ENCODE measurements around the gene GALNT2.

GALNT2 gene

DNA sequence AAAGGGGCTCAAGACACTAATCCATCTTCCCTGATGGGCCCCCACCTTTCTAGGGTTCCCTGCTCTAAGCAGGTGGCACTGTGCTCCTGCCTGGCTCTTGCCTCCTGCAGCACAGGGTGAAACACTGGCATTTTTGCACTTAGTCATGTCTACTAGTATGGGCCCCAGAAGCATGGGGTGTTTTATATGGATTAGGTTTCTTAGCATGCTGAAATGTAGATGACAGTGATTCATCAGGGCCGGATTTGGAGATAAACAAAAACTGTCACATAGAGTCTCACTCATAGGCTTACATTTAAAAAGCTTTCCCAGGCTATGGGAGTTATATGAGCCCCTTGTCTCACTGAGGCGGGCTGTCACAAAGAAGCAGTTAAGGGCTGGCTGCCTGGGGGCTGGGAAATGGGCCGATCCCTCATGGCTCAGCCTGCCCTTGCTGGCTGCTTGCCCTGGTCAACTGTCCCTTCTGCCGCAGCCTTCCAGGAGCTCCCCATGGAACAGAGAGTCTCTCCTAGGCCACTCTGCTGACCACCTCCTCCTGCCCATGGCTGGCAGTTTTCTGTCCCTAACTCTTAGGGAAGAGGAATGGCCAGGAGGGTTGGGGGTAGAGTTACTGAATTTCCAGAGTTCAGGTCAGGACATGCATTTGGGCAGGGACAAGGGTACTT, 6.5 kb downstream of the GALNT2 start:
- Histone ChIP-seq H3K9me3 (ENCODE audit: insufficient read depth, low read depth, low read length) (no peaks in the 10 kb centered on the region), H3K36me3 (ENCODE audit: insufficient read depth, low read length) (no peaks in the 10 kb centered on the region), H3K9ac (ENCODE audit: low read depth, low read length) (no peak overlapping the region), H3K4me1 (ENCODE audit: insufficient read depth, low read length) (peaks cover 31% of the 10 kb centered on the region), H3K4me3 (ENCODE audit: low read length) (no peak overlapping the region), H3K27ac (ENCODE audit: low read depth, low read length) (no peak overlapping the region), H3K27me3 (ENCODE audit: insufficient read depth, low read length) (peaks cover 14% of the 10 kb centered on the region)
- 65% methylated on average over 4 of the region's 4 CpGs for WGBS

DNA sequence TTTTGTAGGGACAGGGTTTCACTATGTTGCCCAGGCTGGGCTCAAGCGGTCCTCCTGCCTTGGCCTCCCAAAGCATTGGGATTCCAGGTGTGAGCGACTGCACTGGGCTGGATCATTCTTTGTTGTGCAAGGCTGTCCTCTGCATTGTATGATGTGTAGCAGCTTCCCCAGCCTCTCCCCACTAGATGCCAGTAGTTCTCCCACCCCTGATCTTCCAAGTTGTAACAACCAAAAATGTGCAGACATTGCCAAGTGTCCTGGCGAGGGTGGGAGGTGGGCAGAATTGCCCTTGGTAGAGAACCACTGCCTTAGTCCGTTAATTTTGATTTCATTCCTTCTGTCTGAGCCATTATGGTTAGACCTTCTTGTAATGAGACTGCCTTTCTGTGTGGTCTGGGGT, 7.2 kb downstream of the GALNT2 start:
- WGBS = 97% methylated on average over 4 of the region's 4 CpGs
- H3K9me3 ChIP-seq (ENCODE audit: insufficient read depth, low read depth, low read length) = no peaks in the 10 kb centered on the region
- peaks cover 29% of the 10 kb centered on the region for H3K4me1 ChIP-seq (ENCODE audit: insufficient read depth, low read length)
- no peaks in the 10 kb centered on the region for H3K36me3 ChIP-seq (ENCODE audit: insufficient read depth, low read length)
- H3K4me3 ChIP-seq (ENCODE audit: low read length) = no peak overlapping the region
- H3K9ac ChIP-seq (ENCODE audit: low read depth, low read length) = no peak overlapping the region
- no peak overlapping the region for H3K27ac ChIP-seq (ENCODE audit: low read depth, low read length)
- H3K27me3 ChIP-seq (ENCODE audit: insufficient read depth, low read length) = peaks cover 6% of the 10 kb centered on the region

DNA sequence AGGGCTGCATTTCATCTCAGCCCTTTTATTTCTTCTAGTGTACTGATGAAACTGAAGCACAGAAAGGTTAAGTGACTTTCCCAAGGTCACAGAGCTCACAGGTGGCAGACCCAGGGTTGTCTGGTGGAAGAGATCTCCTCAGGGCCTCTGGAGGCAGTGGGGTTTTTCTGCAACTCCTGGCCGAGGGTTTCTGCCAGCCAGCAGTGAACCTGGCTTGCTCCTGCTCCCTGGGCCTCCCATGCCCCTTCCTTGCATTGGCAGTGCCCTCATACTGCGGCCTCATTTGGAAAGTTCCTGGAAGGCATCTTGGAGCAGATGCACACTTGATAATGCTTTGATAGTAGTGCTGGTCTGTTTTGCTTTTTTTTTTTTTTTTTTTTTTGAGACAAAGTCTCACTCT, 7.7 kb downstream of the GALNT2 start:
- Histone ChIP-seq H3K4me3 (ENCODE audit: low read length) (no peak overlapping the region), H3K27me3 (ENCODE audit: insufficient read depth, low read length) (peaks cover 2% of the 10 kb centered on the region; the same call in 1 of the 2 replicates), H3K9me3 (ENCODE audit: insufficient read depth, low read depth, low read length) (no peaks in the 10 kb centered on the region), H3K36me3 (ENCODE audit: insufficient read depth, low read length) (no peaks in the 10 kb centered on the region), H3K9ac (ENCODE audit: low read depth, low read length) (no peak overlapping the region), H3K27ac (ENCODE audit: low read depth, low read length) (no peak overlapping the region), H3K4me1 (ENCODE audit: insufficient read depth, low read length) (peaks cover 28% of the 10 kb centered on the region)
- WGBS = 94% methylated on average over 2 of the region's 2 CpGs

DNA sequence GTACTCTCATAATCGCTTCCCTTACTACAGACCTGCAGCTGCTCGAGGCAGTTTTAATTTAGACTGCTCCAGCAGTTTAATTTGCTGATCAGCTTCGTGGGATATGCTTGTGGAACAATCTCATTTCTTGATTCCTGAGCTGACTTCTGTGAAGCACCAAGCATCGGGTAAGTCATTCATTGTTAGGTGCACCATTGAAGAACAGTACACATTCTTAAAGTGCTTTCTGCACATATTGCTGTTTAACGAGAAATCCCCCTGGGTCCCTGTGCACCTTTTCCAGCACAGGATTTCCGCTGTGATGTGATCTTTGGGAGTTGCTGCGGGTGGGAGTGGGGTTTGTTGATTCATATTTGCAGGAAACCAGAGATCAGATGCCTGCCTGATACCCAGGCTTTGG, 9.1 kb downstream of the GALNT2 start:
- no peak overlapping the region for H3K4me3 ChIP-seq (ENCODE audit: low read length)
- H3K36me3 ChIP-seq (ENCODE audit: insufficient read depth, low read length) = no peaks in the 10 kb centered on the region
- 94% methylated on average over 7 of the region's 7 CpGs for WGBS
- H3K4me1 ChIP-seq (ENCODE audit: insufficient read depth, low read length) = peaks cover 24% of the 10 kb centered on the region
- no peaks in the 10 kb centered on the region for H3K27me3 ChIP-seq (ENCODE audit: insufficient read depth, low read length)
- H3K9me3 ChIP-seq (ENCODE audit: insufficient read depth, low read depth, low read length) = no peaks in the 10 kb centered on the region
- H3K9ac ChIP-seq (ENCODE audit: low read depth, low read length) = no peak overlapping the region
- H3K27ac ChIP-seq (ENCODE audit: low read depth, low read length) = no peak overlapping the region

DNA sequence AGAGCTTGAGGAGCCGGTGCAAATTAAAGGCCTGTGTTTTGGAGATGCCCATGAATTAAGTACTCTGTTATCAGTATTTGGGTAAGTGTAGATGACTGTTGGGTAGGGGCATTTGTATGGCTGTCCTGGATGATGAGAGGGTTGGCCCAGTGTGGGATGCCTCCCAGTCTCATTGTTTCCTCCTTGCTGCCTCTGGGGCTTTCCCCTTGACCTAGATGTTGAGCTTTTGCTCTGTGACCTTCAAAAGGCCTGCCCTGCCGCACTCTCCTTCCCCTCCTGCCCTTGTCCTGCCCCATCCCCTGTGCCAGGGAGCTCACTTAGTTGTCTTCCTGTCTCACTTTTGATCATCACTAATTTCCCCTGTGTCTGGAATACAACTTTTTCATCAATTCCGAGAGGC, 10.0 kb downstream of the GALNT2 start:
- Histone ChIP-seq H3K4me3 (ENCODE audit: low read length) (no peak overlapping the region), H3K36me3 (ENCODE audit: insufficient read depth, low read length) (no peaks in the 10 kb centered on the region), H3K27ac (ENCODE audit: low read depth, low read length) (no peak overlapping the region), H3K27me3 (ENCODE audit: insufficient read depth, low read length) (no peaks in the 10 kb centered on the region), H3K9me3 (ENCODE audit: insufficient read depth, low read depth, low read length) (no peaks in the 10 kb centered on the region), H3K9ac (ENCODE audit: low read depth, low read length) (no peak overlapping the region), H3K4me1 (ENCODE audit: insufficient read depth, low read length) (peaks cover 24% of the 10 kb centered on the region)
- WGBS = 93% methylated on average over 3 of the region's 3 CpGs

DNA sequence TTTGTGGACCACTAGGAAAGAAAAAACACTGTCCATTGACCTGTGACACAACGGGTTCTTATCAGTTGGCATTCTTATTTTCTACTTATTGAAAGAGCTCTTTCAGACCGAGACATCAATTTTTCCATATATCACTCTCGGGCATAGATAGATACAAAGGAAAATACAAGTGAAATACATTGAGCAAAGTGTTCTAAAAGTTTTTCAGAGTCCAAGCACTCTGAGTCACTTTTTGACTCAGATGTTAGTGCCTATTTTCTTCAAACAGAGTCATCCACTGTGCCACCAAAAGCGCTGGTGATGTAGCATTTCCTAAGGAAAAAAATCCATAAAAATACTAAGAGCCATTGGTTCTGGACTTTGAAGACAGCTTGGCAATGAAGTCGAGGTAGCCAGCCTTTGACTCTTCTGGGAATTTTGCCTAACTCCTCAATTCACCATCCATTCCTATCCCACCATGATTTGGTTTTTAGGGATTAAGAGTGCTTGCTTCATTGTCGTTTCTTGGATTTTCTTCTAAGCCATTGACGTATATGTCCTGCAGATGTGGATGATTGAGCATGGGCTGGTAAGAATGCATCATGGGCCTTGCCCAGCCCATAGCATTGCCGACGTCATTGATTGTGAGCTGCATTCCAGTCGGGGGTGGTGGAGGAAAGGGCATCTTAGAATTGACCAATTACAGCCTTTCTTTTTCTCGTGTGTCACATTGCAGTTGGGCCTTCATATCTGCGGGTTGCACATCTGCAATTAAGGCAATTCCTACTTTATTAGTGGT, 10.6 kb downstream of the GALNT2 start:
- no peaks in the 10 kb centered on the region for H3K36me3 ChIP-seq (ENCODE audit: insufficient read depth, low read length)

DNA sequence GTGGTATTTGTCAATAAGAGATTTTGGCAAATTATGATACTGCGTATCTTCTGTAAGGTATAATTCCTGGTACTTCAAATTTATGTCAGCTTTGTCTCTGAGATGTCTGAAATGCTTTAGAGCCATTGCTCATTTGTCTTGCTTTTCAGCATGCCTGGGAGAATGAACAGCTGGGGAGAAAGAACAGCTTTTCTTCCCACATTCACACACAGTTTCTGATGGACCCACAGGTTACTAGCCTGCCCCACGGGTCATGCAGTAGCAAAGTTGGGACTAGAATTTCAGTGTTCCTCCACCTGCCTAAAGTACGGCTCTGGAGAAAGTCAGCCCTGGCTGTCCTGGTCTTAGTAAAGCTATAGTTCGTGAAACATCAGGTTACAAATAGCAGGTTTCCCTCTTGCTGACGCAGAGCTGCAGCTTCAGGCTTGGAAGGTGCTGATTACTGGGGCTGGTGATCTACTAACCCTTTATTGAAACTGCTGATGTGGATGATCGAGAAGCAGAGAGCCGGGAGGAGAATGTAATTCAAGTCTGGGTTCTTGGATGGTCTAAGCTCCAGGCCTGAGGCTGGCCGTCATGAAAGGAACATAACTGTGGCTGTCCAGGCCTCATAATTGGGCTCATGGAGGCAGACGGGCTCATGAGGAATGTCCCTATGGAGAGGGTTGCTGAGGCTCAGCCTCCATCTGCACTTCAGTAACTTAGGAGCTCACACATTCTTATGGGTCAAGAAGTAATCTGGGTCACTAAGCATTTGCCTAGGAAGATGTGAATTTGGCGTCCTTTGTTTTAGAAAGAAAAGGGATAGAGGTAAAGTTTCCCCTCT, 12.4 kb downstream of the GALNT2 start:
- Histone ChIP-seq H3K9ac (ENCODE audit: low read depth, low read length) (no peak overlapping the region), H3K36me3 (ENCODE audit: insufficient read depth, low read length) (no peaks in the 10 kb centered on the region), H3K4me3 (ENCODE audit: low read length) (no peak overlapping the region), H3K4me1 (ENCODE audit: insufficient read depth, low read length) (peaks cover 31% of the 10 kb centered on the region), H3K27ac (ENCODE audit: low read depth, low read length) (no peak overlapping the region), H3K27me3 (ENCODE audit: insufficient read depth, low read length) (no peaks in the 10 kb centered on the region), H3K9me3 (ENCODE audit: insufficient read depth, low read depth, low read length) (peaks cover 4% of the 10 kb centered on the region; the same call in 1 of the 2 replicates)
- 89% methylated on average over 10 of the region's 10 CpGs for WGBS

More for the DNA sequence above, 10.6 kb downstream of the GALNT2 start:
- 89% methylated on average over 11 of the region's 12 CpGs for WGBS
- H3K27ac ChIP-seq (ENCODE audit: low read depth, low read length) = no peak overlapping the region
- H3K4me1 ChIP-seq (ENCODE audit: insufficient read depth, low read length) = peaks cover 24% of the 10 kb centered on the region
- no peaks in the 10 kb centered on the region; the same call in 1 of the 2 replicates for H3K9me3 ChIP-seq (ENCODE audit: insufficient read depth, low read depth, low read length)
- no peak overlapping the region for H3K9ac ChIP-seq (ENCODE audit: low read depth, low read length)
- no peaks in the 10 kb centered on the region for H3K27me3 ChIP-seq (ENCODE audit: insufficient read depth, low read length)
- H3K4me3 ChIP-seq (ENCODE audit: low read length) = no peak overlapping the region

DNA sequence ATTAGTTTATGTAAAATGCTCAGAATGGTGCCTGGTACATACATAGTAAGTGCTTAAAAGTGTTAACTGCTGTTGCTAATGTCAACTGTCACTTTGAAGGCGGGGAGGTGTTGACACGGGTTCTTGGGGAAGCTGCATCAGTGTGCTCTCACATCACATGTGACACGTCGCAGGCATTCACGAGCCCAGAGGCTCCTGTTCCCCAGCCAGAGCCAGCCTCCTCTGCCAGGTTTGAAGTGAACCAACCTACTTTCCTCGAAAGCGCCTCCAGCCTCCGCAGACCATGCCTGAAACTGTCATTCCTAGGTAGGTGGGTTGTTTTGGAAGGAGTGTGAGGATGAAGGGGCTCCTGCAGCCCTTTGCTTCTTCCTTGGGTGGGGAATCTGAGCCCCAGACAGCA, 13.8 kb downstream of the GALNT2 start:
- 94% methylated on average over 8 of the region's 8 CpGs for WGBS

DNA sequence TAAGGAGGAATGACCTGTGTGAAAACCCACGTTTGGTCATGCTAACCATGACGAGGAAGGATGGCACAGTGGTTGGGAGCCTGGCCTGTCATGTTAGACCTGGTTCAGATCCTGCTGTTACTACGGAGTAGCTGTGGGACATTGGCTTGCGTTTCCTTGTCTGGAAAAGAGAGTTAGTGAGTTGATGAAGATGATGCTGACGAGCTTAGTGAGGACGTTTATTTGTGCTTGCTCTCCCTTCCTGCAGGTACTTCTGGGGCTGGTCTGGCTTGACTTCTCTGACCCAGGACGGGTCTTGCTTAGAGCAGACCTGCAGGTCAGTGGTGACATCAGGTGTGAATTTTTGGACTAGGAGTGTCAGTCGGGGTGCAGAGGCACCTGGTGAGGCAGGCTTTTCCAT, 14.7 kb downstream of the GALNT2 start:
- Histone ChIP-seq H3K27ac (ENCODE audit: low read depth, low read length) (no peak overlapping the region), H3K9me3 (ENCODE audit: insufficient read depth, low read depth, low read length) (peaks cover 4% of the 10 kb centered on the region; the same call in 1 of the 2 replicates), H3K36me3 (ENCODE audit: insufficient read depth, low read length) (no peaks in the 10 kb centered on the region), H3K27me3 (ENCODE audit: insufficient read depth, low read length) (no peaks in the 10 kb centered on the region), H3K9ac (ENCODE audit: low read depth, low read length) (no peak overlapping the region), H3K4me1 (ENCODE audit: insufficient read depth, low read length) (peaks cover 54% of the 10 kb centered on the region), H3K4me3 (ENCODE audit: low read length) (no peak overlapping the region)
- WGBS = 92% methylated on average over 8 of the region's 8 CpGs

More for the DNA sequence above, 13.8 kb downstream of the GALNT2 start:
- Histone ChIP-seq H3K27ac (ENCODE audit: low read depth, low read length) (no peak overlapping the region), H3K4me1 (ENCODE audit: insufficient read depth, low read length) (peaks cover 44% of the 10 kb centered on the region), H3K36me3 (ENCODE audit: insufficient read depth, low read length) (no peaks in the 10 kb centered on the region), H3K9ac (ENCODE audit: low read depth, low read length) (no peak overlapping the region), H3K4me3 (ENCODE audit: low read length) (no peak overlapping the region), H3K9me3 (ENCODE audit: insufficient read depth, low read depth, low read length) (peaks cover 4% of the 10 kb centered on the region; the same call in 1 of the 2 replicates), H3K27me3 (ENCODE audit: insufficient read depth, low read length) (no peaks in the 10 kb centered on the region)

DNA sequence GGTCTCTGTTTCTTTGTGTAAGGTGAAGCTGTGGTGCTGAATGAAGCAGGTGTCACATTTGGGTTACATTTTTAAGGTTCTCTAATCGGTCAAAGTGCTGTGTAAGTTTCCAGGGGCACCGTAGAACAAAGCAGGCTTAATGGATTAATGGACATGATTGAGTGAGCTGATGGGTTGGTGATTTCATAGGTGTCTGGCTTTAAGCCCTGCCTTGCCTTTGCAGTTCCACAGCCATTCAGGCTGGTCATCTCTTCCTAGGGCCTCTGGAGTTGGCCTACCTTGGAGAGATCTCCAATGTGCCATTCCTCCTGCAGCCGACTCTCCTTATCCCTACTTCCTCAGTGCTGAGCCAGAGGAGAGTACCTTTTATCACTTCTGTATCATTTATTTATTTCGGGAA, 15.2 kb downstream of the GALNT2 start:
- Histone ChIP-seq H3K4me1 (ENCODE audit: insufficient read depth, low read length) (peaks cover 56% of the 10 kb centered on the region), H3K4me3 (ENCODE audit: low read length) (no peak overlapping the region), H3K27ac (ENCODE audit: low read depth, low read length) (no peak overlapping the region), H3K36me3 (ENCODE audit: insufficient read depth, low read length) (no peaks in the 10 kb centered on the region), H3K9ac (ENCODE audit: low read depth, low read length) (no peak overlapping the region), H3K9me3 (ENCODE audit: insufficient read depth, low read depth, low read length) (peaks cover 4% of the 10 kb centered on the region; the same call in 1 of the 2 replicates), H3K27me3 (ENCODE audit: insufficient read depth, low read length) (no peaks in the 10 kb centered on the region)
- 97% methylated on average over 4 of the region's 4 CpGs for WGBS

DNA sequence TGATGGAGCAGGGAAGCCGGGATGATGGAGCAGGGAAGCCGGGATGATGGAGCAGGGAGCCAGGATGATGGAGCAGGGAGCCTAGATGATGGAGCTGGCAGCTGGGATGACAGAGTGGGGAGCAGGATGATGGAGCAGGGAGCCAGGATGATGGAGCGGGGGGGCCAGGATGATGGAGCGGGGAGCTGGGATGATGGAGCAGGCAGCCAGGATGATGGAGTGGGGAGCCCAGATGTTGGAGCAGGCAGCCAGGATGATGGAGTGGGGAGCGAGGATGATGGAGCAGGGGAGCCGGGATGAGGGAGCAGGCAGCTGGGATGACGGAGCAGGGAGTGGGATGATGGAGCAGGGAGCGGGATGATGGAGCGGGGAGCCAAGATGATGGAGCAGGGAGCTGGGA, 16.0 kb downstream of the GALNT2 start:
- Histone ChIP-seq H3K4me1 (ENCODE audit: insufficient read depth, low read length) (peaks cover 48% of the 10 kb centered on the region), H3K27me3 (ENCODE audit: insufficient read depth, low read length) (no peaks in the 10 kb centered on the region), H3K27ac (ENCODE audit: low read depth, low read length) (no peak overlapping the region), H3K4me3 (ENCODE audit: low read length) (no peak overlapping the region), H3K9me3 (ENCODE audit: insufficient read depth, low read depth, low read length) (peaks cover 4% of the 10 kb centered on the region; the same call in 1 of the 2 replicates), H3K36me3 (ENCODE audit: insufficient read depth, low read length) (no peaks in the 10 kb centered on the region), H3K9ac (ENCODE audit: low read depth, low read length) (no peak overlapping the region)
- 95% methylated on average over 9 of the region's 9 CpGs for WGBS
